HEK293 (cell line): ENCODE measurements around the gene EPHA6.

Source experiments
- CTCF ChIA-PET: fragments of 350-600 bp; formaldehyde crosslinking; extraction: SDS; loops from one replicate; lab custom pipeline; 2021; ENCODE audit warnings: antibody characterized with exemption; lab: Yijun Ruan, JAX
- POLR2A ChIA-PET: fragments of 300-600 bp; formaldehyde crosslinking; extraction: SDS; loops from one replicate; lab custom pipeline; 2020; ENCODE audit warnings: antibody characterized with exemption, inconsistent platforms; lab: Yijun Ruan, JAX
- H3K27ac ChIP-seq: fragments of 200-500 bp; sonication (Bioruptor generic); 2 replicates; pipeline ENCODE4 v1.5.1; 2014; ENCODE audit warnings: low read depth, low read length, control low read depth, inconsistent platforms; ENCODE audit errors: extremely low read depth
- H3K36me3 ChIP-seq, 2 experiments: fragments of 200-500 bp in 1 of 2; sonication (Bioruptor generic) in 1 of 2; 1 replicate in 1 of 2; 2 replicates in 1 of 2; pipeline ENCODE4 v1.5.1; 2014 to 2017; ENCODE audit warnings: inconsistent platforms in 2 of 2, low read length in 2 of 2; ENCODE audit not compliant: control insufficient read depth in 2 of 2, insufficient read depth in 1 of 2
- H3K4me1 ChIP-seq: fragments of 200-500 bp; sonication (Bioruptor generic); 2 replicates; pipeline ENCODE4 v1.5.1; 2014; ENCODE audit warnings: mild to moderate bottlenecking, low read length, inconsistent platforms; ENCODE audit not compliant: control insufficient read depth, insufficient read depth
- H3K4me3 ChIP-seq: 2 replicates; pipeline ENCODE4 v1.5.1; 2011; ENCODE audit warnings: low read depth, mild to moderate bottlenecking, control low read depth, low read length, moderate library complexity
- H3K9me3 ChIP-seq: fragments of 200-500 bp; sonication (Bioruptor generic); 2 replicates; pipeline ENCODE4 v1.5.1; 2014; ENCODE audit warnings: low read depth, low read length, inconsistent platforms; ENCODE audit not compliant: control insufficient read depth, insufficient read depth
- CTCF ChIP-seq: fragments of 450-650 bp; formaldehyde crosslinking; IDR thresholded peaks from 2 replicates; pipeline ENCODE4 v1.5.1; 2016; ENCODE audit warnings: missing biosample characterization, missing genetic modification characterization
- MEIS1 ChIP-seq: sonication (generic); formaldehyde crosslinking; IDR thresholded peaks from 2 replicates; pipeline ENCODE4 v1.8.1; 2022; ENCODE audit warnings: missing genetic modification reagents, mild to moderate bottlenecking, borderline replicate concordance
- OVOL3 ChIP-seq: fragments of 450-650 bp; formaldehyde crosslinking; IDR thresholded peaks from 2 replicates; pipeline ENCODE4 v1.5.1; 2016; ENCODE audit warnings: missing biosample characterization, missing genetic modification characterization
- PRDM1 ChIP-seq: fragments of 450-650 bp; formaldehyde crosslinking; IDR thresholded peaks from 2 replicates; pipeline ENCODE4; 2016; ENCODE audit warnings: missing biosample characterization, missing genetic modification characterization
- PRDM2 ChIP-seq: fragments of 450-650 bp; formaldehyde crosslinking; IDR thresholded peaks from 2 replicates; pipeline ENCODE4 v1.5.1; 2016; ENCODE audit warnings: missing biosample characterization, missing genetic modification characterization, borderline replicate concordance
- ZBTB10 ChIP-seq: fragments of 450-650 bp; formaldehyde crosslinking; IDR thresholded peaks from 2 replicates; pipeline ENCODE4 v1.5.1; 2016; ENCODE audit warnings: missing biosample characterization, missing genetic modification characterization
- ZNF175 ChIP-seq: fragments of 450-650 bp; formaldehyde crosslinking; IDR thresholded peaks from 2 replicates; pipeline ENCODE4 v1.5.1; 2016; ENCODE audit warnings: missing biosample characterization, missing genetic modification characterization
- ZNF211 ChIP-seq: fragments of 450-650 bp; formaldehyde crosslinking; IDR thresholded peaks from 2 replicates; pipeline ENCODE4 v1.5.1; 2016; ENCODE audit warnings: low read depth, missing biosample characterization, missing genetic modification characterization
- ZNF274 ChIP-seq, 2 experiments: fragments of 200-500 bp in 1 of 2; fragments of 450-650 bp in 1 of 2; sonication (Bioruptor generic) in 1 of 2; formaldehyde crosslinking in 1 of 2; IDR thresholded peaks; 2 replicates each; pipeline versions ENCODE4 v1.5.1 to v1.6.1; 2014 to 2016; ENCODE audit warnings: borderline replicate concordance in 1 of 2, inconsistent platforms in 1 of 2, low read length in 1 of 2, missing biosample characterization in 1 of 2, missing genetic modification characterization in 1 of 2
- ZNF354C ChIP-seq: fragments of 450-650 bp; formaldehyde crosslinking; IDR thresholded peaks from 2 replicates; pipeline ENCODE4 v1.5.1; 2016; ENCODE audit warnings: missing biosample characterization, missing genetic modification characterization, low read depth, borderline replicate concordance
- ZNF544 ChIP-seq: fragments of 450-650 bp; formaldehyde crosslinking; IDR thresholded peaks from 2 replicates; pipeline ENCODE4 v1.5.0; 2017; ENCODE audit warnings: missing biosample characterization, missing genetic modification characterization
- ZNF837 ChIP-seq: fragments of 450-650 bp; formaldehyde crosslinking; IDR thresholded peaks from 2 replicates; pipeline ENCODE4 v1.5.1; 2016; ENCODE audit warnings: missing biosample characterization, missing genetic modification characterization
- ZSCAN5A ChIP-seq: fragments of 450-650 bp; formaldehyde crosslinking; IDR thresholded peaks from 2 replicates; pipeline ENCODE4 v1.5.1; 2016; ENCODE audit warnings: missing biosample characterization, missing genetic modification characterization

EPHA6 gene

GRCh38 chr3:96900031-96900430 lies 85.6 kb downstream of the EPHA6 start:
- H3K27ac ChIP-seq: no peak overlapping the region
- CTCF ChIA-PET: no interaction called here
- H3K9me3 ChIP-seq: no peaks in the 10 kb centered on the region
- POLR2A ChIA-PET: no interaction called here
- no peaks in the 10 kb centered on the region for H3K36me3 ChIP-seq
- TF ChIP-seq ZNF837: no peak
- no peak for TF ChIP-seq ZBTB10 (tag by site-specific recombination)
- TF ChIP-seq ZNF175 (tag by site-specific recombination): no peak
- TF ChIP-seq ZSCAN5A: no peak
- no peak for TF ChIP-seq CTCF (tag by site-specific recombination)
- H3K4me3 ChIP-seq: no peak overlapping the region
- H3K4me1 ChIP-seq: no peaks in the 10 kb centered on the region

- Histone ChIP-seq H3K4me3 (no peak overlapping the region), H3K4me1 (no peaks in the 10 kb centered on the region), H3K27ac (no peak overlapping the region), H3K36me3 (no peaks in the 10 kb centered on the region), H3K9me3 (no peaks in the 10 kb centered on the region)
- no peak for TF ChIP-seq OVOL3 (tag by site-specific recombination)
- TF ChIP-seq ZNF354C (tag by site-specific recombination): no peak
- no peak for TF ChIP-seq ZNF544
- no peak for TF ChIP-seq ZNF211
- no peak for TF ChIP-seq ZNF274 (IDR thresholded peaks at IDR 0.05; ENCODE audit: low read length)
- TF ChIP-seq ZNF274 (tag by site-specific recombination; IDR thresholded peaks at IDR 0.05; ENCODE audit: borderline replicate concordance): no peak
- TF ChIP-seq MEIS1 (CRISPR knock-in tag): no peak
- TF ChIP-seq PRDM2 (tag by site-specific recombination): no peak
- no peak for TF ChIP-seq PRDM1 (tag by site-specific recombination)
- POLR2A ChIA-PET: no interaction called here
- CTCF ChIA-PET: no interaction called here
These were observed 86.2 kb downstream of the EPHA6 start for GRCh38 chr3:96900566-96900965.
